GM19395 (cell line): ENCODE results near the gene SREBF2.

Experiments
- ATAC-seq: cut with Tn5 transposase; IDR thresholded peaks from one replicate; pipeline ENCODE4 v1.9.1; 2021; ENCODE audit warnings: mild to moderate bottlenecking, moderate library complexity; ENCODE audit not compliant: unreplicated experiment

Gene SREBF2

GRCh38 chr22:41875531-41876270 is 42.8 kb downstream of the SREBF2 start:
- ATAC-seq: no peak

- no peak for ATAC-seq
Measured at GRCh38 chr22:41876275-41876674, 43.4 kb downstream of the SREBF2 start.

- no peak for ATAC-seq
Measured at GRCh38 chr22:41876675-41877074, 43.8 kb downstream of the SREBF2 start.

DNA sequence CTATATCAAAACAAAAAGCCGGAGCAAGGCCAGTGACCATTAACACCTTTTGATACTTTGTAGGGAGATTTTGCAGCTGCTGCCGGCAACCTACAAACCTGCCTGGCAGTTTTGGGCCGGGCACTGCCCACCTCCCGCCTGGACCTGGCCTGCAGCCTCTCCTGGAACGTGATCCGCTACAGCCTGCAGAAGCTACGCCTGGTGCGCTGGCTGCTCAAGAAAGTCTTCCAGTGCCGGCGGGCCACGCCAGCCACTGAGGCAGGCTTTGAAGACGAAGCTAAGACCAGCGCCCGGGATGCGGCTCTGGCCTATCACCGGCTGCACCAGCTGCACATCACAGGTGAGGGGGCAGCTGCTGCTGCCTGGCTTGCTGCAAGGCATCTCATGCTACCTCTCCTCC is 47.7 kb downstream of the SREBF2 start:
- no peak for ATAC-seq

- no peak for ATAC-seq
Measured at GRCh38 chr22:41883400-41883799, 50.5 kb downstream of the SREBF2 start.

GRCh38 chr22:41885116-41885515 is 52.2 kb downstream of the SREBF2 start:
- no peak for ATAC-seq

DNA sequence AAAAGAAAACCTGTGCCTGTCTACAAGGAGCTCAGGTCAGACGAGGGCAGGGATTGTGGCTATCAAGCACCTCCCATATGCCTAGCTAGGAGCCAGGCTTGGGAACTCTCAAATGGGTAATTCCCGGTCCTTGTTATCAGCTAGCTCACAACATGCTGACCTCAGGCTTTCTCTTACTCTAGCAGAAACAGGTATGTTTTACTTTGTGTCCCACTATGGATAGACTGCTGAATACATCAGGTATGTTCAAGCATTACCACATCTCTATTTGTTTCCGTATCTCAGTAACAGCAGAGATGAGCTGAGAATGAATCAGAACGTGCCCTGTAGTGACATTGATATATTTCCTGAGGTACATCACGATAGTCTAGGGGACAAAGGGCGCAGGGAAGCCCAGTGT is 52.6 kb downstream of the SREBF2 start:
- ATAC-seq: no peak

GRCh38 chr22:41888627-41889200 is 55.8 kb downstream of the SREBF2 start:
- no peak for ATAC-seq

DNA sequence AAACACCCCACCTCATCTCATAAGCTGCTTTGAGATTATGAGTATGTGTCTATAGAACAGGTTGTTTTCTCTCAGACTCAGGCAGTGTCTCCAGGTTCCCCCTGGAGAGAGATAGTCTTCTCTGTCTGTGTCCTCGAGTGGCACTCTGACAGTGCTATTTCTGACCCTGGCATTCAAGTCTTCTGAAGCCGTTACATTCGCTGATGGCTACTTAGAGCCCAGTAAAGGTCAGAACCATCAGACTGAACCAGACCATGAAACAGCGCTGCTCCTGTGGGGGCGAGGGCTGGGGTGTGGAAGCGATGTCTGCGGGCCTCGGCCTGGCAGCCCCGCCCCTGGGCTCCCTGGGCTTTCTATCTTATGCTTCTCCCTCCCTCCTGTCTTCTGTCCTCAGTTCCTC is 58.5 kb downstream of the SREBF2 start:
- no peak for ATAC-seq

- ATAC-seq: no peak
Measured at GRCh38 chr22:41892721-41893120, 59.8 kb downstream of the SREBF2 start.

DNA sequence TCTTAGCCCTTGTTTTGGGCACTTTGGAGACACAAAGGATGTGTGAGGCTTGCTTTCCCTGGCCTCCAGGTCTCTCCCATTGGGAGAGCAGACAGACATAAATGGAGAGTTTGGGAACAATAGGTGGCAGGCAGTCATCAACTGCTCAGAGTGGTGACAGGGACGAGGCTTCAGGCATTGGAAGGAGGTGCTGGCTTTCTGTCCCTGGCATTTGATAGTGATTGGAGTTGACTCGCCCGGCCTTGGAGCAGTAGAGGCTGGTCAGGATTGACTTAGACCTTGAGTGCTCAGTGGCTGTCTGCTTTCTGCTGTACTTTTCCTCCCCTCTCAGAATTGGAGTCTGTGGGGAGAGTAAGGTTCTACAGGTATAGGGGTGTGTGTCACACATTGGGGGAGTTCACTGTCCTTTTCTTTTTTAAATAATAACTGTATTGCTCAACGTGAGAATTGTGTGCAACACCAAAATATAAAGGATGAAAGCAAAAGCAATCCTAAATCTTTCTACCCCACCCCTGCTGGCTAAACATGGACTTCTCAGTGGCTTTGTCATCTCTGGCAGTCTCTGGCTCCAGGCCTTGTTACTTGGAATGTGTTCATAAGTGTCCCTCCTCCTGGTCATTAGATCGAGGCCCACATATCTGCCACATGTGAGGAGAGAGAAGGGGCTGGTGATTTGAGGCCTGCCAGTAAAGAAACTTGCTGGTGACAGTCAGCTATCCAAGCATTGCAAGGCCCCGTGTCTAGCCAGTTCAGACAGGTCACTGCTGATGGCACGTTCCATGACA is 60.9 kb downstream of the SREBF2 start:
- ATAC-seq: no peak

GRCh38 chr22:41898645-41899044 is 65.7 kb downstream of the SREBF2 start:
- ATAC-seq: no peak

DNA sequence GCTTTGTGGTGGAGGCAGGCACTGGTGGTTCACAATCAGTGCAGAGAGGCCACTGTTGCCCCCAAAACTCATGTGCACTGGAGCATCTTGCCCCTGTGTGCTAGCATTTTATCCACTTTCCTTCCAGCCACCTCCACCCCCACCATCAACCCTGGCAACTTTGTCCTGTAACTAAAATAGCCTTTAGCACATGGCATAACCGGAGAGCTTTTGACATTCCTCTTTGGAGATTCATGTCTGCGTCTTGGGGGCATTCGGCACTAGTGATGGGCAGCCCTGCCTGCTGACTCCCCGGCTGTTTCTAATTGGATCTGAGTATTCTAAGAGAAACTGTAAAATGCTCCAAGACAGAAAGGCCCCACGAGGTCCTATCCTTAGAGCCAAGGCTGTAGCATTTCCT is 66.2 kb downstream of the SREBF2 start:
- no peak for ATAC-seq

DNA sequence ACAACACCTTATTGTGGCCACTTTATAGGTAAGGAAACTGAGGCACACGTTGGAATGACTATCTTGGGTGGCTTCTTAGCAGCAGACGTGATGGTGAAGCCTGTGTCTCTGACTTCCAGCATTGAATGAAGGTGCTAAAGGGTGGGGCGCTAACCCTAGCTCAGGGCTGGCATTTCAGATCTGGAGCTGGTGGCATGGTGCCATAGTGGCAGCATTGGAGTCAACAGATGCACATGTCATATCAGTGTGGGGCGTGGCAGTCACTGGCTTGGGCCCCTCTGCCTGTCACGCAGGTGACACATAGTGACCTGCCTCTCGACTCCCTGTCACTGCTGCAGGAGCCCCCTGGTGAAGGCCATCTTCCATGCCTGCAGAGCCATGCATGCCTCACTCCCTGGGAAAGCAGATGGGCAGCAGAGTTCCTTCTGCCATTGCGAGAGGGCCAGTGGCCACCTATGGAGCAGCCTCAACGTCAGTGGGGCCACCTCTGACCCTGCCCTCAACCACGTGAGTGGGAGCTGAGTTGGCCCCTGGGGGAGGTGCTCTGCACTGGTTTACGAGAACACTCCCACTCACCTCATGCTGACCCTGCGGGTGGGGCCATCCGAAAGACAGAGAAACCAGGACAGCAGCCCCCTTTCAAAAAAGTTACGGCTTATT is 67.2 kb downstream of the SREBF2 start:
- ATAC-seq: no peak

GRCh38 chr22:41900652-41901312 is 67.9 kb downstream of the SREBF2 start:
- no peak for ATAC-seq

- ATAC-seq: no peak
Measured at GRCh38 chr22:41902016-41902415, 69.1 kb downstream of the SREBF2 start.

- ATAC-seq: no peak
Measured at GRCh38 chr22:41902932-41903421, 70.1 kb downstream of the SREBF2 start.

DNA sequence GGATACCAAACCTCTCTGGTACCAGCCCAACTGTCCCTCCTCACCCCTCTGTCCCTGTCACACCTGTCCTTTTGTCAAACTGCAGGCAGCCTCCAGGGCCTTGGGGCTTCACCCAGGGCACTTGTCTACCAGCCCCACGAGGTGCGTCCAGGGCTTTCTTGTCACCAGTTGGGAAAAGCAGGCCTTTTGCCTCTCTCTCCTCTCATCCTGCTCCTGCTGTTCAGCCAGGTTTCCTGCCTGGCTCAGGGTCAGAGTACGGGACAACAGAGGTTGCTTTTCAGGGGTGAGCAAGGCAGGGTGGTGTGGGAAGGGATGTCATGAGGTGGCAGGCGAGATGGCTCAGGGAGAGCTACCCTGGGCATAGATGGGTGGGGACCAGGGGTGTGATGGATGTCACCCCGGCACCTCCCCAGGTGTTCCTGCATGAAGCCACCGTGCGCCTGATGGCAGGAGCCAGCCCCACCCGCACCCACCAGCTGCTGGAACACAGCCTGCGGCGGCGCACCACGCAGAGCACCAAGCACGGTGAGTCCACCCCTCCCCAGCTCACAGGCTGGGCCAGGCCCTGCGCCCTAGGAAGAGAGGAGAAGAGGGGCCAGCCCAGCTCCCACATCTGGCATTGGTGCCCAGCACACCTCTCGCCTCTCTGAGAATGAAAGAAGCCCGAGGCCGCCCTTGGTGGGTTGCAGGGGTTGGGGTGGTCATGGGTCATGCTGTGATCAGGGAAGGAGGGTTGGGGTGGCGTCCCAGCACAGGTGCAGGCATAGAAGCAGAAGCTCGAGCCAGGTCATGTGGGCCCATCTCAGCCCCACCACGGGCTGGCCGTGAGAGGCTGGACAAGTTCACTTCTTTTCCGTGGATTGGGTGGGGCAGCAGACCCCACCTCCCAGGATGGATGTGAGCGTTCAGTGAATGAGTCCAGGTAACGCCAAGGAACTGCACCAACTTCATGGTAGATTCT is 71.8 kb downstream of the SREBF2 start:
- no peak for ATAC-seq

DNA sequence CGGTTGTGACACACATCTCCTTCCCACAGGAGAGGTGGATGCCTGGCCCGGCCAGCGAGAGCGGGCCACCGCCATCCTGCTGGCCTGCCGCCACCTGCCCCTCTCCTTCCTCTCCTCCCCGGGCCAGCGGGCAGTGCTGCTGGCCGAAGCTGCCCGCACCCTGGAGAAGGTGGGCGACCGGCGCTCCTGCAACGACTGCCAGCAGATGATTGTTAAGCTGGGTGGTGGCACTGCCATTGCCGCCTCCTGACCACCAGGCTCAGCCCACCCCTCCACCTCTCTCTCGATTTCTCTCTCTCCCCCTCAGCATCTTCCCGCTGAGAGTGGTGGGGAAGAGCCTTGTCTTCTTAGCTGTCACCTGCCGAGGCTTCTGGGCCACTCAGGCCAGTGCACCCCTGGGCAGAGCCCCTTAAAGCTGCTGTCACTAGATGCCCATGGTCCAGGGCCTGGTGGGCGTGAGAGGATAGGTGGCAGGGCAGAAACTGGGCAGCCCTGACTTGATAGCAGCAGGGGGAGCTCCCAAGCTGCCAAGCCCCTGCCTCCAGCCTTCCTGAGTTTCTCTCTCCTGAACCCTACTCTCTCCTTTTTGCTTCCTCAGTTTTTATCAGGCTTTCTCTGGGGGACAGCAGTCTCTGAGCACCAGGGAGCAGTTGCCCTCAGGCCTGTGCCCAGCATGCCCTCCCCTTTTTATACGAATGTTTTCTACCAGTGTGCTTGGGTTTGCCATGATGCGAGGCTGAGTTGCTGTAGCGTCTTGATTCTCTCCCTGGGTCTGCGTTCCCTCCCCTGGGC is 72.7 kb downstream of the SREBF2 start:
- ATAC-seq: no peak
